Measurements from ENCODE around the gene PAX5.
"Not testable (repeated sequence)": the region's sequence is repeated elsewhere in the genome, so short reads cannot be mapped to it uniquely, and the experiment has no call there.

The PAX5 gene

GRCh38 chr9:36878986-36879982 lies 154.8 kb downstream of the PAX5 start:
- H3K27me3 ChIP-seq (ENCODE audit: control insufficient read depth in 1 of 2, insufficient read depth in 2 of 2, low read length in 2 of 2) = no peaks in the 10 kb centered on the region
- H3K4me1 ChIP-seq (ENCODE audit: insufficient read depth, low read length) = no peaks in the 10 kb centered on the region
- H3K9ac ChIP-seq (ENCODE audit: low read length) = no peak overlapping the region
- no peak overlapping the region for H3K27ac ChIP-seq (ENCODE audit: low read depth, low read length)
- H3K4me3 ChIP-seq (ENCODE audit: low read depth in 1 of 2, low read length in 2 of 2) = no peak overlapping the region
- no peaks in the 10 kb centered on the region for H3K9me3 ChIP-seq (ENCODE audit: low read length)
- no peaks in the 10 kb centered on the region for H3K36me3 ChIP-seq (ENCODE audit: insufficient read depth, low read length)

- H3K9ac ChIP-seq (ENCODE audit: low read length) = no peak overlapping the region
- H3K27me3 ChIP-seq (ENCODE audit: control insufficient read depth in 1 of 2, insufficient read depth in 2 of 2, low read length in 2 of 2) = peaks cover 0 to 3% of the 10 kb centered on the region in 2 donors
- H3K4me3 ChIP-seq (ENCODE audit: low read depth in 1 of 2, low read length in 2 of 2) = no peak overlapping the region
- no peaks in the 10 kb centered on the region for H3K36me3 ChIP-seq (ENCODE audit: insufficient read depth, low read length)
- H3K27ac ChIP-seq (ENCODE audit: low read depth, low read length) = no peak overlapping the region
- H3K9me3 ChIP-seq (ENCODE audit: low read length) = no peaks in the 10 kb centered on the region
- no peaks in the 10 kb centered on the region for H3K4me1 ChIP-seq (ENCODE audit: insufficient read depth, low read length)
Measured at GRCh38 chr9:36877239-36877638, 156.8 kb downstream of the PAX5 start.

GRCh38 chr9:36876056-36876455 lies 158.0 kb downstream of the PAX5 start:
- H3K36me3 ChIP-seq (ENCODE audit: insufficient read depth, low read length) = no peaks in the 10 kb centered on the region

GRCh38 chr9:36874921-36875320 lies 159.1 kb downstream of the PAX5 start:
- Histone ChIP-seq H3K4me3 (ENCODE audit: low read depth in 1 of 2, low read length in 2 of 2) (no peak overlapping the region), H3K36me3 (ENCODE audit: insufficient read depth, low read length) (no peaks in the 10 kb centered on the region), H3K27ac (ENCODE audit: low read depth, low read length) (no peak overlapping the region), H3K27me3 (ENCODE audit: control insufficient read depth in 1 of 2, insufficient read depth in 2 of 2, low read length in 2 of 2) (peaks cover 0 to 3% of the 10 kb centered on the region in 2 donors), H3K9ac (ENCODE audit: low read length) (no peak overlapping the region), H3K4me1 (ENCODE audit: insufficient read depth, low read length) (no peaks in the 10 kb centered on the region), H3K9me3 (ENCODE audit: low read length) (no peaks in the 10 kb centered on the region)

More at GRCh38 chr9:36876056-36876455, 158.0 kb downstream of the PAX5 start:
- H3K9me3 ChIP-seq (ENCODE audit: low read length) = no peaks in the 10 kb centered on the region
- H3K27me3 ChIP-seq (ENCODE audit: control insufficient read depth in 1 of 2, insufficient read depth in 2 of 2, low read length in 2 of 2) = peaks cover 0 to 3% of the 10 kb centered on the region in 2 donors
- H3K27ac ChIP-seq (ENCODE audit: low read depth, low read length) = no peak overlapping the region
- H3K9ac ChIP-seq (ENCODE audit: low read length) = no peak overlapping the region
- H3K4me1 ChIP-seq (ENCODE audit: insufficient read depth, low read length) = no peaks in the 10 kb centered on the region
- no peak overlapping the region for H3K4me3 ChIP-seq (ENCODE audit: low read depth in 1 of 2, low read length in 2 of 2)

- no peaks in the 10 kb centered on the region for H3K36me3 ChIP-seq (ENCODE audit: insufficient read depth, low read length)
- no peaks in the 10 kb centered on the region for H3K9me3 ChIP-seq (ENCODE audit: low read length)
- H3K27me3 ChIP-seq (ENCODE audit: control insufficient read depth in 1 of 2, insufficient read depth in 2 of 2, low read length in 2 of 2) = peaks cover 0 to 3% of the 10 kb centered on the region in 2 donors
- H3K4me1 ChIP-seq (ENCODE audit: insufficient read depth, low read length) = no peaks in the 10 kb centered on the region
- no peak overlapping the region for H3K4me3 ChIP-seq (ENCODE audit: low read depth in 1 of 2, low read length in 2 of 2)
- no peak overlapping the region for H3K9ac ChIP-seq (ENCODE audit: low read length)
- H3K27ac ChIP-seq (ENCODE audit: low read depth, low read length) = no peak overlapping the region
Measured at GRCh38 chr9:36874261-36874660, 159.8 kb downstream of the PAX5 start.

- Histone ChIP-seq H3K36me3 (ENCODE audit: insufficient read depth, low read length) (no peaks in the 10 kb centered on the region), H3K27me3 (ENCODE audit: control insufficient read depth in 1 of 2, insufficient read depth in 2 of 2, low read length in 2 of 2) (peaks cover 0 to 3% of the 10 kb centered on the region in 2 donors), H3K27ac (ENCODE audit: low read depth, low read length) (no peak overlapping the region)
Measured at GRCh38 chr9:36873247-36873875, 160.7 kb downstream of the PAX5 start.

GRCh38 chr9:36872641-36873040 lies 161.4 kb downstream of the PAX5 start:
- no peak overlapping the region for H3K9ac ChIP-seq (ENCODE audit: low read length)
- H3K4me3 ChIP-seq (ENCODE audit: low read depth in 1 of 2, low read length in 2 of 2) = no peak overlapping the region
- H3K36me3 ChIP-seq (ENCODE audit: insufficient read depth, low read length) = no peaks in the 10 kb centered on the region
- H3K4me1 ChIP-seq (ENCODE audit: insufficient read depth, low read length) = no peaks in the 10 kb centered on the region
- H3K27ac ChIP-seq (ENCODE audit: low read depth, low read length) = no peak overlapping the region
- H3K27me3 ChIP-seq (ENCODE audit: control insufficient read depth in 1 of 2, insufficient read depth in 2 of 2, low read length in 2 of 2) = peaks cover 0 to 3% of the 10 kb centered on the region in 2 donors
- no peaks in the 10 kb centered on the region for H3K9me3 ChIP-seq (ENCODE audit: low read length)

More at GRCh38 chr9:36873247-36873875, 160.7 kb downstream of the PAX5 start:
- H3K9ac ChIP-seq (ENCODE audit: low read length) = no peak overlapping the region
- no peaks in the 10 kb centered on the region for H3K9me3 ChIP-seq (ENCODE audit: low read length)
- no peaks in the 10 kb centered on the region for H3K4me1 ChIP-seq (ENCODE audit: insufficient read depth, low read length)
- no peak overlapping the region for H3K4me3 ChIP-seq (ENCODE audit: low read depth in 1 of 2, low read length in 2 of 2)

GRCh38 chr9:36871606-36872005 lies 162.5 kb downstream of the PAX5 start:
- Histone ChIP-seq H3K4me1 (ENCODE audit: insufficient read depth, low read length) (no peaks in the 10 kb centered on the region), H3K9ac (ENCODE audit: low read length) (no peak overlapping the region), H3K27ac (ENCODE audit: low read depth, low read length) (no peak overlapping the region), H3K36me3 (ENCODE audit: insufficient read depth, low read length) (no peaks in the 10 kb centered on the region), H3K27me3 (ENCODE audit: control insufficient read depth in 1 of 2, insufficient read depth in 2 of 2, low read length in 2 of 2) (peaks cover 0 to 3% of the 10 kb centered on the region in 2 donors), H3K4me3 (ENCODE audit: low read depth in 1 of 2, low read length in 2 of 2) (no peak overlapping the region), H3K9me3 (ENCODE audit: low read length) (no peaks in the 10 kb centered on the region)

GRCh38 chr9:36870960-36871359 lies 163.1 kb downstream of the PAX5 start:
- Histone ChIP-seq H3K27me3 (ENCODE audit: control insufficient read depth in 1 of 2, insufficient read depth in 2 of 2, low read length in 2 of 2) (peaks cover 0 to 3% of the 10 kb centered on the region in 2 donors), H3K27ac (ENCODE audit: low read depth, low read length) (no peak overlapping the region), H3K9ac (ENCODE audit: low read length) (no peak overlapping the region), H3K36me3 (ENCODE audit: insufficient read depth, low read length) (no peaks in the 10 kb centered on the region), H3K4me3 (ENCODE audit: low read depth in 1 of 2, low read length in 2 of 2) (no peak overlapping the region), H3K9me3 (ENCODE audit: low read length) (no peaks in the 10 kb centered on the region), H3K4me1 (ENCODE audit: insufficient read depth, low read length) (no peaks in the 10 kb centered on the region)

GRCh38 chr9:36869605-36870004 lies 164.5 kb downstream of the PAX5 start:
- H3K4me1 ChIP-seq (ENCODE audit: insufficient read depth, low read length); H3K27me3 ChIP-seq (ENCODE audit: control insufficient read depth in 1 of 2, insufficient read depth in 2 of 2, low read length in 2 of 2); H3K36me3 ChIP-seq (ENCODE audit: insufficient read depth, low read length); H3K27ac ChIP-seq (ENCODE audit: low read depth, low read length); H3K9ac ChIP-seq (ENCODE audit: low read length); H3K4me3 ChIP-seq (ENCODE audit: low read depth in 1 of 2, low read length in 2 of 2); H3K9me3 ChIP-seq (ENCODE audit: low read length): not testable (repeated sequence)

- H3K27ac ChIP-seq (ENCODE audit: low read depth, low read length) = no peak overlapping the region
Measured at GRCh38 chr9:36868586-36869282, 165.3 kb downstream of the PAX5 start.

More at GRCh38 chr9:36868586-36869282, 165.3 kb downstream of the PAX5 start:
- peaks cover 0 to 3% of the 10 kb centered on the region in 2 donors for H3K27me3 ChIP-seq (ENCODE audit: control insufficient read depth in 1 of 2, insufficient read depth in 2 of 2, low read length in 2 of 2)
- no peaks in the 10 kb centered on the region for H3K36me3 ChIP-seq (ENCODE audit: insufficient read depth, low read length)
- H3K4me3 ChIP-seq (ENCODE audit: low read depth in 1 of 2, low read length in 2 of 2) = no peak overlapping the region
- H3K4me1 ChIP-seq (ENCODE audit: insufficient read depth, low read length) = no peaks in the 10 kb centered on the region
- no peak overlapping the region for H3K9ac ChIP-seq (ENCODE audit: low read length)
- no peaks in the 10 kb centered on the region for H3K9me3 ChIP-seq (ENCODE audit: low read length)

Data from muscle layer of colon (tissue), 2 donors.